GM12878 (cell line): ENCODE measurements around the gene PDZRN4. TPM values are rescaled to one million over a fixed set of nuclear protein-coding genes. Genes with fewer than 3 reads are reported as not detected.

Source experiments
- ATAC-seq: fragments of 200-7000 bp; cut with Tn5 transposase; 3 replicates; pipeline ENCODE4 v1.9.1; 2020; ENCODE audit warnings: mild to moderate bottlenecking, moderate library complexity
- BruUV-seq: library from RNA; stranded (reverse); fragments of 400-500 nt; replicated peaks from 2 replicates; lab custom pipeline; 2021; lab: Mats Ljungman, UMichigan
- CTCF ChIA-PET: fragments of 300-600 bp; sonication (Branson Sonifier 250); formaldehyde crosslinking; extraction: SDS; loops from one replicate; lab custom pipeline; 2021; ENCODE audit warnings: inconsistent platforms; lab: Yijun Ruan, JAX
- POLR2A ChIA-PET: fragments of 350-600 bp; formaldehyde crosslinking; extraction: SDS; loops from one replicate; lab custom pipeline; 2021; ENCODE audit warnings: inconsistent platforms; lab: Charles Lee
- RAD21 ChIA-PET: fragments of 300-600 bp; sonication (Branson Sonifier 250); formaldehyde crosslinking; loops from one replicate; lab custom pipeline; 2023; ENCODE audit warnings: antibody characterized with exemption; ENCODE audit not compliant: unreplicated experiment; lab: Charles Lee
- SMC1A ChIA-PET: fragments of 300-600 bp; sonication (Branson Sonifier 250); formaldehyde crosslinking; loops from one replicate; lab custom pipeline; 2023; ENCODE audit not compliant: unreplicated experiment, uncharacterized antibody; lab: Charles Lee
- DNase-seq: peaks from one replicate; pipeline ENCODE4 v3.0.0-alpha.2; 2011; ENCODE audit warnings: low read depth, low spot score
- FAIRE-seq: peaks from 3 replicates; lab custom pipeline; 2011; peaks lifted over from hg19 to GRCh38; lab: Jason Lieb, UNC
- H2AFZ ChIP-seq: 2 replicates; pipeline ENCODE4 v1.6.0; 2011; ENCODE audit warnings: low read depth, low read length, control low read depth; ENCODE audit not compliant: control insufficient read depth
- H3K27ac ChIP-seq: 2 replicates; pipeline ENCODE4 v1.5.1; 2011; ENCODE audit warnings: control low read depth; ENCODE audit not compliant: control insufficient read depth, insufficient read depth
- H3K27me3 ChIP-seq, 2 experiments: replicated peaks in 1 of 2; 2 replicates each; pipeline versions ENCODE4 v1.6.0 to v1.6.1; 2011; ENCODE audit warnings: low read length in 1 of 2; ENCODE audit not compliant: control insufficient read depth in 2 of 2, insufficient read depth in 2 of 2
- H3K36me3 ChIP-seq, 2 experiments: 2 replicates each; pipeline ENCODE4 v1.5.1; 2011; ENCODE audit warnings: low read length in 1 of 2; ENCODE audit not compliant: control insufficient read depth in 2 of 2, insufficient read depth in 2 of 2
- H3K4me1 ChIP-seq: 2 replicates; pipeline ENCODE4 v1.6.1; 2011; ENCODE audit warnings: mild to moderate bottlenecking, low read length, moderate library complexity, mixed read lengths; ENCODE audit not compliant: control insufficient read depth, insufficient read depth
- H3K4me2 ChIP-seq: 2 replicates; pipeline ENCODE4 v1.6.0; 2011; ENCODE audit warnings: control low read depth; ENCODE audit not compliant: control insufficient read depth, insufficient read depth
- H3K4me3 ChIP-seq: fragments of 200-600 bp; sonication (generic); 2 replicates; pipeline ENCODE4 v1.5.1; 2016
- H3K79me2 ChIP-seq: 2 replicates; pipeline ENCODE4 v1.6.0; 2011; ENCODE audit warnings: low read length; ENCODE audit not compliant: control insufficient read depth, insufficient read depth
- H3K9ac ChIP-seq: 2 replicates; pipeline ENCODE4 v1.8.0; 2011; ENCODE audit warnings: low read length, control low read depth, mixed read lengths; ENCODE audit not compliant: control insufficient read depth, insufficient read depth
- H3K9me3 ChIP-seq: replicated peaks from 3 replicates; pipeline ENCODE4 v1.5.1; 2011; ENCODE audit warnings: mild to moderate bottlenecking, low read length; ENCODE audit not compliant: control insufficient read depth, insufficient read depth
- H4K20me1 ChIP-seq: 2 replicates; pipeline ENCODE4 v1.6.0; 2011; ENCODE audit not compliant: control insufficient read depth, insufficient read depth
- EGR1 ChIP-seq, 2 experiments: IDR thresholded peaks; 1 replicate in 1 of 2; 2 replicates in 1 of 2; pipeline ENCODE4 v1.6.1; 2011 to 2012; ENCODE audit warnings: low read depth in 2 of 2, low read length in 2 of 2, borderline replicate concordance in 1 of 2, mild to moderate bottlenecking in 1 of 2, moderate library complexity in 1 of 2
- FOXK2 ChIP-seq: fragments of 450-650 bp; IDR thresholded peaks from 2 replicates; pipeline ENCODE4 v1.6.1; 2017; ENCODE audit warnings: mild to moderate bottlenecking, moderate library complexity
- NRF1 ChIP-seq: conservative IDR thresholded peaks from 2 replicates; pipeline ENCODE4 v1.6.1; 2011; ENCODE audit warnings: mild to moderate bottlenecking, low read depth, low read length, improper control_type of control experiment
- PAX8 ChIP-seq: fragments of 450-650 bp; IDR thresholded peaks from 2 replicates; pipeline ENCODE4 v1.6.1; 2017; ENCODE audit warnings: mild to moderate bottlenecking, moderate library complexity
- RBBP5 ChIP-seq: fragments of 200-600 bp; sonication (generic); conservative IDR thresholded peaks from 2 replicates; pipeline ENCODE4 v1.6.1; 2016
- SREBF1 ChIP-seq: IDR thresholded peaks from 2 replicates; pipeline ENCODE4 v1.6.1; 2012; ENCODE audit warnings: mild to moderate bottlenecking, low read length
- ZNF622 ChIP-seq: fragments of 450-650 bp; IDR thresholded peaks from 2 replicates; pipeline ENCODE4 v1.6.1; 2017; ENCODE audit warnings: mild to moderate bottlenecking, inconsistent platforms
- ZZZ3 ChIP-seq: IDR thresholded peaks from 2 replicates; pipeline ENCODE4 v1.6.1; 2011; ENCODE audit warnings: low read depth; ENCODE audit not compliant: control insufficient read depth, insufficient read length
- WGBS: methylation state at CpG from one replicate; pipeline ENCODE4 v1.1.6; 2016; ENCODE audit warnings: low lambda C conversion rate; ENCODE audit not compliant: insufficient replicate concordance, insufficient coverage; ENCODE audit errors: missing lambda C conversion rate; 5-methylcytosine and 5-hydroxymethylcytosine counted together
- in situ Hi-C: fragments of 300-500 bp; cut with MboI; formaldehyde crosslinking; loops from 9 replicates; pipeline ENCODE4 v1.14.3; 2018; ENCODE audit warnings: mixed read lengths
- intact Hi-C: fragments of 100-400 bp; cut with micrococcal nuclease; formaldehyde crosslinking; loops from one replicate; pipeline ENCODE4 v1.14.2; 2022; ENCODE audit not compliant: unreplicated experiment
- polyA plus RNA-seq, 11 experiments: library from polyadenylated mRNA; depleted of rRNA in 4 of 11; unstranded in 6 of 11; stranded (reverse) in 5 of 11; fragments of >200 nt; fragmentation: Nextera tagmentation in 4 of 11; fragmentation: Illumina TruSeq in 1 of 11; extraction: Ambion mirVana in 4 of 11; extraction: Trizol in 1 of 11; gene quantifications; 1 replicate in 1 of 11; 2 replicates in 10 of 11; pipeline versions ENCODE4 v1.2.1 to v1.2.3, GENCODE V29; 2011 to 2016; ENCODE audit warnings: inconsistent platforms in 2 of 11, missing spikeins in 2 of 11, low read depth in 1 of 11
- total RNA-seq, 4 experiments: library from RNA; depleted of rRNA in 3 of 4; stranded (reverse); fragments of >200 nt in 3 of 4; fragmentation: Illumina TruSeq in 1 of 4; extraction: Trizol in 1 of 4; gene quantifications; 2 replicates each; pipeline versions ENCODE4 v1.2.1 to v1.2.3, GENCODE V29; 2013 to 2021
- TF ChIP-seq, protein P1 (sequence below): fragments of 450-650 bp; IDR thresholded peaks from 2 replicates; pipeline ENCODE4 v1.6.1; 2017; ENCODE audit warnings: borderline replicate concordance
- TF ChIP-seq, protein P2 (sequence below): IDR thresholded peaks from 2 replicates; pipeline ENCODE4 v1.6.1; 2011; ENCODE audit warnings: mild to moderate bottlenecking, low read depth, low read length, moderate library complexity; ENCODE audit not compliant: insufficient replicate concordance
- TF ChIP-seq, protein P3 (sequence below): fragments of 450-650 bp; formaldehyde crosslinking; IDR thresholded peaks from 2 replicates; pipeline ENCODE4 v1.4.0; 2020; ENCODE audit warnings: mild to moderate bottlenecking, moderate library complexity
- TF ChIP-seq, protein P4 (sequence below): fragments of 450-650 bp; IDR thresholded peaks from 2 replicates; pipeline ENCODE4 v1.6.1; 2016; ENCODE audit warnings: mild to moderate bottlenecking

Gene PDZRN4
- total and polyA plus RNA-seq, 10 of the 15 experiments (the other 5 are each of a cell fraction or from before 2014, with no cell fraction given) = 0.03 TPM; not detected in 9

DNA sequence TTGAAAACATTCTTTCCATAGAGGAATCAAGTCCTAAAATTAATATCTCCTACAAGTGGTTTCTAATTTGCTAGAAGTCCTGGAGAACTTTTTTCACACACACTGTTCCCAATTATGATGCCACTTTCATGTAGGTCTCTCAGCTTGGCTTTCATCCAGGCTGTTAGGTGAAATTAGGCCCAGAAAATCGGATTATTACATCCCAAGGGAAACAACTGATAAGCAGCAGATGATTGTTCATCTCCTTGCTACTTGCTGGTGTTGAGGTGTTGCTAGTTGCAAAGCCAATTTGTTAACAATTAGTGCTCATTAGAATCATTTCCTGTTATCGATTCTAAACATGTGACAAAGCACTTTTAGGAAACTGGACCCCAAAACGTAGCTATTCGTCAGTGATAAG is 248.0 kb downstream of the PDZRN4 start:
- ChIA-PET POLR2A (no interaction called here), CTCF (no interaction called here), SMC1A (interaction anchor here (0.5 to 1.2 kb wide), 2 partner anchors 22 to 255 kb away, joined by 3 read pairs; no protein-coding TSS in a partner anchor), RAD21 (no interaction called here)
- Histone ChIP-seq H3K4me2 (no peak overlapping the region), H3K27me3 (no peaks in the 10 kb centered on the region), H3K36me3 (no peaks in the 10 kb centered on the region), H3K9ac (no peak overlapping the region), H3K9me3 (no peaks in the 10 kb centered on the region), H4K20me1 (no peaks in the 10 kb centered on the region), H3K4me1 (no peaks in the 10 kb centered on the region), H2AFZ (no peak overlapping the region), H3K4me3 (no peak overlapping the region), H3K27ac (no peak overlapping the region), H3K79me2 (no peaks in the 10 kb centered on the region)
- FAIRE-seq = no peak
- intact Hi-C loops (no loop called here), in situ Hi-C loops (no loop called here)
- WGBS = 0% methylated on average over 4 of the region's 4 CpGs
- DNase-seq = no peak
- TF ChIP-seq, protein P1, sequence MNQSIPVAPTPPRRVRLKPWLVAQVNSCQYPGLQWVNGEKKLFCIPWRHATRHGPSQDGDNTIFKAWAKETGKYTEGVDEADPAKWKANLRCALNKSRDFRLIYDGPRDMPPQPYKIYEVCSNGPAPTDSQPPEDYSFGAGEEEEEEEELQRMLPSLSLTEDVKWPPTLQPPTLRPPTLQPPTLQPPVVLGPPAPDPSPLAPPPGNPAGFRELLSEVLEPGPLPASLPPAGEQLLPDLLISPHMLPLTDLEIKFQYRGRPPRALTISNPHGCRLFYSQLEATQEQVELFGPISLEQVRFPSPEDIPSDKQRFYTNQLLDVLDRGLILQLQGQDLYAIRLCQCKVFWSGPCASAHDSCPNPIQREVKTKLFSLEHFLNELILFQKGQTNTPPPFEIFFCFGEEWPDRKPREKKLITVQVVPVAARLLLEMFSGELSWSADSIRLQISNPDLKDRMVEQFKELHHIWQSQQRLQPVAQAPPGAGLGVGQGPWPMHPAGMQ = no peak
- TF ChIP-seq SREBF1 (no peak), EGR1 (IDR thresholded peaks at IDR 0.05; ENCODE audit: borderline replicate concordance in 1 of 2, low read depth in 2 of 2, low read length in 2 of 2) (no peak), ZZZ3 (no peak), NRF1 (no peak), PAX8 (no peak), ZNF622 (no peak), RBBP5 (no peak), FOXK2 (no peak)
- TF ChIP-seq, protein P2, sequence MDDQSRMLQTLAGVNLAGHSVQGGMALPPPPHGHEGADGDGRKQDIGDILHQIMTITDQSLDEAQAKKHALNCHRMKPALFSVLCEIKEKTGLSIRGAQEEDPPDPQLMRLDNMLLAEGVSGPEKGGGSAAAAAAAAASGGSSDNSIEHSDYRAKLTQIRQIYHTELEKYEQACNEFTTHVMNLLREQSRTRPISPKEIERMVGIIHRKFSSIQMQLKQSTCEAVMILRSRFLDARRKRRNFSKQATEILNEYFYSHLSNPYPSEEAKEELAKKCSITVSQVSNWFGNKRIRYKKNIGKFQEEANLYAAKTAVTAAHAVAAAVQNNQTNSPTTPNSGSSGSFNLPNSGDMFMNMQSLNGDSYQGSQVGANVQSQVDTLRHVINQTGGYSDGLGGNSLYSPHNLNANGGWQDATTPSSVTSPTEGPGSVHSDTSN = no peak
- TF ChIP-seq, protein P3, sequence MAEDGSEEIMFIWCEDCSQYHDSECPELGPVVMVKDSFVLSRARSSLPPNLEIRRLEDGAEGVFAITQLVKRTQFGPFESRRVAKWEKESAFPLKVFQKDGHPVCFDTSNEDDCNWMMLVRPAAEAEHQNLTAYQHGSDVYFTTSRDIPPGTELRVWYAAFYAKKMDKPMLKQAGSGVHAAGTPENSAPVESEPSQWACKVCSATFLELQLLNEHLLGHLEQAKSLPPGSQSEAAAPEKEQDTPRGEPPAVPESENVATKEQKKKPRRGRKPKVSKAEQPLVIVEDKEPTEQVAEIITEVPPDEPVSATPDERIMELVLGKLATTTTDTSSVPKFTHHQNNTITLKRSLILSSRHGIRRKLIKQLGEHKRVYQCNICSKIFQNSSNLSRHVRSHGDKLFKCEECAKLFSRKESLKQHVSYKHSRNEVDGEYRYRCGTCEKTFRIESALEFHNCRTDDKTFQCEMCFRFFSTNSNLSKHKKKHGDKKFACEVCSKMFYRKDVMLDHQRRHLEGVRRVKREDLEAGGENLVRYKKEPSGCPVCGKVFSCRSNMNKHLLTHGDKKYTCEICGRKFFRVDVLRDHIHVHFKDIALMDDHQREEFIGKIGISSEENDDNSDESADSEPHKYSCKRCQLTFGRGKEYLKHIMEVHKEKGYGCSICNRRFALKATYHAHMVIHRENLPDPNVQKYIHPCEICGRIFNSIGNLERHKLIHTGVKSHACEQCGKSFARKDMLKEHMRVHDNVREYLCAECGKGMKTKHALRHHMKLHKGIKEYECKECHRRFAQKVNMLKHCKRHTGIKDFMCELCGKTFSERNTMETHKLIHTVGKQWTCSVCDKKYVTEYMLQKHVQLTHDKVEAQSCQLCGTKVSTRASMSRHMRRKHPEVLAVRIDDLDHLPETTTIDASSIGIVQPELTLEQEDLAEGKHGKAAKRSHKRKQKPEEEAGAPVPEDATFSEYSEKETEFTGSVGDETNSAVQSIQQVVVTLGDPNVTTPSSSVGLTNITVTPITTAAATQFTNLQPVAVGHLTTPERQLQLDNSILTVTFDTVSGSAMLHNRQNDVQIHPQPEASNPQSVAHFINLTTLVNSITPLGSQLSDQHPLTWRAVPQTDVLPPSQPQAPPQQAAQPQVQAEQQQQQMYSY (CRISPR knock-in tag) = no peak
- TF ChIP-seq, protein P4, sequence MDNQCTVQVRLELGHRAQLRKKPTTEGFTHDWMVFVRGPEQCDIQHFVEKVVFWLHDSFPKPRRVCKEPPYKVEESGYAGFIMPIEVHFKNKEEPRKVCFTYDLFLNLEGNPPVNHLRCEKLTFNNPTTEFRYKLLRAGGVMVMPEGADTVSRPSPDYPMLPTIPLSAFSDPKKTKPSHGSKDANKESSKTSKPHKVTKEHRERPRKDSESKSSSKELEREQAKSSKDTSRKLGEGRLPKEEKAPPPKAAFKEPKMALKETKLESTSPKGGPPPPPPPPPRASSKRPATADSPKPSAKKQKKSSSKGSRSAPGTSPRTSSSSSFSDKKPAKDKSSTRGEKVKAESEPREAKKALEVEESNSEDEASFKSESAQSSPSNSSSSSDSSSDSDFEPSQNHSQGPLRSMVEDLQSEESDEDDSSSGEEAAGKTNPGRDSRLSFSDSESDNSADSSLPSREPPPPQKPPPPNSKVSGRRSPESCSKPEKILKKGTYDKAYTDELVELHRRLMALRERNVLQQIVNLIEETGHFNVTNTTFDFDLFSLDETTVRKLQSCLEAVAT = no peak
- ATAC-seq = no peak
- BruUV-seq = no TSS peak
